Breast epithelium (tissue), 4 donors: ENCODE data around the gene SLC16A8. TPM values are rescaled to one million over a fixed set of nuclear protein-coding genes. Genes with fewer than 3 reads are reported as not detected.

Experiments used
- DNase-seq, 2 donors: peaks; one replicate each; pipeline ENCODE4 v3.0.0-alpha.2; 2019; ENCODE audit warnings: low spot score in 2 of 2
- H3K27ac ChIP-seq, 2 donors: fragments of 200-600 bp; sonication (generic) in 1 of 2; one replicate each; pipeline ENCODE4 v1.5.1; 2016 to 2019; ENCODE audit warnings: mild to moderate bottlenecking in 1 of 2
- H3K27me3 ChIP-seq, 2 donors: fragments of 200-600 bp; sonication (generic) in 1 of 2; one replicate each; pipeline versions ENCODE4 v1.5.1 to v1.6.0; 2017 to 2019; ENCODE audit warnings: control low read depth in 1 of 2, mild to moderate bottlenecking in 1 of 2
- H3K36me3 ChIP-seq: fragments of 200-600 bp; one replicate; pipeline ENCODE4 v1.5.1; 2019
- H3K4me1 ChIP-seq, 2 donors: fragments of 200-600 bp; sonication (generic); one replicate each; pipeline ENCODE4 v1.5.1; 2016 to 2019; ENCODE audit warnings: control low read depth in 1 of 2
- H3K4me3 ChIP-seq, 3 donors: fragments of 200-600 bp; sonication (generic); 1 replicate in 2 of 3; 2 replicates in 1 of 3; pipeline ENCODE4 v1.5.1; 2016 to 2019; ENCODE audit warnings: mild to moderate bottlenecking in 3 of 3, moderate library complexity in 2 of 3
- H3K9me3 ChIP-seq, 2 donors: fragments of 200-600 bp; sonication (generic) in 1 of 2; one replicate each; pipeline ENCODE4 v1.5.1; 2016 to 2019; ENCODE audit warnings: control low read depth in 1 of 2
- CTCF ChIP-seq, 3 donors: fragments of 450-650 bp; IDR thresholded peaks; one replicate each; pipeline ENCODE4 v1.5.1; 2016 to 2017; ENCODE audit warnings: antibody characterized with exemption in 3 of 3, mild to moderate bottlenecking in 3 of 3, moderate library complexity in 3 of 3
- POLR2A ChIP-seq: fragments of 450-650 bp; IDR thresholded peaks from one replicate; pipeline ENCODE4 v1.6.1; 2016; ENCODE audit warnings: antibody characterized with exemption, mild to moderate bottlenecking, moderate library complexity
- POLR2AphosphoS5 ChIP-seq, 3 donors: sonication (generic); formaldehyde crosslinking; IDR thresholded peaks; one replicate each; pipeline ENCODE4 v1.6.1; 2017; ENCODE audit warnings: antibody characterized with exemption in 3 of 3
- intact Hi-C: fragments of 100-400 bp; cut with DNase I; formaldehyde crosslinking; loops from one replicate; pipeline ENCODE4 v1.15.1; 2023; ENCODE audit warnings: low total_unique reads
- total RNA-seq, 3 donors: library from RNA; depleted of rRNA; stranded (reverse); fragments of >200 nt; gene quantifications; one replicate each; pipeline ENCODE4 v1.1.0, GENCODE V29; 2016

SLC16A8 gene
- total RNA-seq, 3 donors from 2014 or later, result 0.33 to 1.3 TPM; not detected in 1

- Histone ChIP-seq H3K4me3 (no peak overlapping the region), H3K4me1 (peaks cover 15 to 39% of the 10 kb centered on the region in 2 donors), H3K27ac (peak overlapping the region; percentile 72 to 96), H3K9me3 (no peaks in the 10 kb centered on the region), H3K36me3 (no peaks in the 10 kb centered on the region), H3K27me3 (no peaks in the 10 kb centered on the region)
- TF ChIP-seq POLR2AphosphoS5 (IDR thresholded peaks at IDR 0.05) (no peak), CTCF (IDR thresholded peaks at IDR 0.05) (no peak)
- no peak for DNase-seq
- intact Hi-C loops, result loop anchor here (10.0 kb wide), 1 partner anchor 47 kb away; the partner anchor contains the start of gene SOX10
Measured at GRCh38 chr22:38031491-38031890, 52.5 kb downstream of the SLC16A8 start.

- Histone ChIP-seq H3K27ac (peak overlapping the region; percentile 72 to 96), H3K4me1 (peaks cover 15 to 42% of the 10 kb centered on the region in 2 donors), H3K4me3 (no peak overlapping the region), H3K9me3 (no peaks in the 10 kb centered on the region), H3K36me3 (no peaks in the 10 kb centered on the region), H3K27me3 (no peaks in the 10 kb centered on the region)
- no peak for TF ChIP-seq POLR2A
- TF ChIP-seq POLR2AphosphoS5 (IDR thresholded peaks at IDR 0.05), result no peak
- TF ChIP-seq CTCF (IDR thresholded peaks at IDR 0.05), result no peak
- no peak for DNase-seq
- intact Hi-C loops, result loop anchor here (10.0 kb wide), 1 partner anchor 46 kb away; the partner anchor contains the start of gene SOX10
Measured at GRCh38 chr22:38030311-38031133, 53.5 kb downstream of the SLC16A8 start.

GRCh38 chr22:38029901-38030300 lies 54.1 kb downstream of the SLC16A8 start:
- H3K27ac ChIP-seq, result peak overlapping the region; percentile 72 to 96
- intact Hi-C loops, result loop anchor here (10.0 kb wide), 1 partner anchor 45 kb away; the partner anchor contains the start of gene SOX10

GRCh38 chr22:38029370-38029769 lies 54.6 kb downstream of the SLC16A8 start:
- no peak for DNase-seq
- peaks cover 12 to 32% of the 10 kb centered on the region in 2 donors for H3K4me1 ChIP-seq
- H3K27ac ChIP-seq, result peak overlapping the region in 1 of 2 donors; percentile 72
- no peak for TF ChIP-seq POLR2A
- no peak for TF ChIP-seq CTCF (IDR thresholded peaks at IDR 0.05)
- no peak for TF ChIP-seq POLR2AphosphoS5 (IDR thresholded peaks at IDR 0.05)
- no peaks in the 10 kb centered on the region for H3K36me3 ChIP-seq
- intact Hi-C loops, result no loop called here
- no peaks in the 10 kb centered on the region for H3K27me3 ChIP-seq
- H3K9me3 ChIP-seq, result no peaks in the 10 kb centered on the region
- H3K4me3 ChIP-seq, result no peak overlapping the region

More at GRCh38 chr22:38029901-38030300, 54.1 kb downstream of the SLC16A8 start:
- DNase-seq, result no peak
- TF ChIP-seq CTCF (IDR thresholded peaks at IDR 0.05) (no peak), POLR2AphosphoS5 (IDR thresholded peaks at IDR 0.05) (no peak), POLR2A (no peak)
- H3K4me3 ChIP-seq, result no peak overlapping the region
- H3K36me3 ChIP-seq, result no peaks in the 10 kb centered on the region
- H3K4me1 ChIP-seq, result peaks cover 15 to 38% of the 10 kb centered on the region in 2 donors
- no peaks in the 10 kb centered on the region for H3K9me3 ChIP-seq
- H3K27me3 ChIP-seq, result no peaks in the 10 kb centered on the region
